HEK293 (cell line): ENCODE data around the gene SERINC1.

Experiments used
- CTCF ChIA-PET: fragments of 350-600 bp; formaldehyde crosslinking; extraction: SDS; loops from one replicate; lab custom pipeline; 2021; ENCODE audit warnings: antibody characterized with exemption; lab: Yijun Ruan, JAX
- POLR2A ChIA-PET: fragments of 300-600 bp; formaldehyde crosslinking; extraction: SDS; loops from one replicate; lab custom pipeline; 2020; ENCODE audit warnings: antibody characterized with exemption, inconsistent platforms; lab: Yijun Ruan, JAX
- H3K27ac ChIP-seq: fragments of 200-500 bp; sonication (Bioruptor generic); 2 replicates; pipeline ENCODE4 v1.5.1; 2014; ENCODE audit warnings: low read depth, low read length, control low read depth, inconsistent platforms; ENCODE audit errors: extremely low read depth
- H3K36me3 ChIP-seq, 2 experiments: fragments of 200-500 bp in 1 of 2; sonication (Bioruptor generic) in 1 of 2; 1 replicate in 1 of 2; 2 replicates in 1 of 2; pipeline ENCODE4 v1.5.1; 2014 to 2017; ENCODE audit warnings: inconsistent platforms in 2 of 2, low read length in 2 of 2; ENCODE audit not compliant: control insufficient read depth in 2 of 2, insufficient read depth in 1 of 2
- H3K4me1 ChIP-seq: fragments of 200-500 bp; sonication (Bioruptor generic); 2 replicates; pipeline ENCODE4 v1.5.1; 2014; ENCODE audit warnings: mild to moderate bottlenecking, low read length, inconsistent platforms; ENCODE audit not compliant: control insufficient read depth, insufficient read depth
- H3K4me3 ChIP-seq: 2 replicates; pipeline ENCODE4 v1.5.1; 2011; ENCODE audit warnings: low read depth, mild to moderate bottlenecking, control low read depth, low read length, moderate library complexity
- H3K9me3 ChIP-seq: fragments of 200-500 bp; sonication (Bioruptor generic); 2 replicates; pipeline ENCODE4 v1.5.1; 2014; ENCODE audit warnings: low read depth, low read length, inconsistent platforms; ENCODE audit not compliant: control insufficient read depth, insufficient read depth
- KLF10 ChIP-seq: fragments of 450-650 bp; IDR thresholded peaks from 2 replicates; pipeline ENCODE4 v1.5.1; 2018; ENCODE audit warnings: missing biosample characterization, mild to moderate bottlenecking, missing genetic modification characterization
- KLF7 ChIP-seq: fragments of 450-650 bp; formaldehyde crosslinking; IDR thresholded peaks from 2 replicates; pipeline ENCODE4 v1.5.1; 2016; ENCODE audit warnings: missing biosample characterization, missing genetic modification characterization, borderline replicate concordance
- SETDB1 ChIP-seq: IDR thresholded peaks from one replicate; pipeline ENCODE4 v1.6.1; 2017; ENCODE audit warnings: mild to moderate bottlenecking, low read length, moderate library complexity, mixed read lengths; ENCODE audit not compliant: insufficient read length
- ZNF10 ChIP-seq: fragments of 450-650 bp; formaldehyde crosslinking; IDR thresholded peaks from 2 replicates; pipeline ENCODE4 v1.5.1; 2017; ENCODE audit warnings: missing biosample characterization, missing genetic modification characterization
- ZNF274 ChIP-seq, 2 experiments: fragments of 200-500 bp in 1 of 2; fragments of 450-650 bp in 1 of 2; sonication (Bioruptor generic) in 1 of 2; formaldehyde crosslinking in 1 of 2; IDR thresholded peaks; 2 replicates each; pipeline versions ENCODE4 v1.5.1 to v1.6.1; 2014 to 2016; ENCODE audit warnings: borderline replicate concordance in 1 of 2, inconsistent platforms in 1 of 2, low read length in 1 of 2, missing biosample characterization in 1 of 2, missing genetic modification characterization in 1 of 2
- ZNF311 ChIP-seq: fragments of 450-650 bp; formaldehyde crosslinking; IDR thresholded peaks from 2 replicates; pipeline ENCODE4 v1.5.1; 2017; ENCODE audit warnings: missing biosample characterization, missing genetic modification characterization, borderline replicate concordance
- TF ChIP-seq, protein P1 (sequence below): fragments of 450-650 bp; formaldehyde crosslinking; IDR thresholded peaks from 2 replicates; pipeline ENCODE4 v1.5.1; 2016; ENCODE audit warnings: missing biosample characterization, missing genetic modification characterization
- TF ChIP-seq, protein P2 (sequence below): fragments of 450-650 bp; formaldehyde crosslinking; conservative IDR thresholded peaks from 2 replicates; pipeline ENCODE4 v1.5.1; 2016; ENCODE audit warnings: low read depth, missing biosample characterization, missing genetic modification characterization
- TF ChIP-seq, protein P3 (sequence below): fragments of 450-650 bp; formaldehyde crosslinking; conservative IDR thresholded peaks from 2 replicates; pipeline ENCODE4 v1.5.1; 2016; ENCODE audit warnings: low read depth, missing biosample characterization, missing genetic modification characterization
- TF ChIP-seq, protein P4 (sequence below): fragments of 450-650 bp; formaldehyde crosslinking; IDR thresholded peaks from 2 replicates; pipeline ENCODE4 v1.5.1; 2016; ENCODE audit warnings: missing biosample characterization, missing genetic modification characterization, borderline replicate concordance
- TF ChIP-seq, protein P5 (sequence below): fragments of 450-650 bp; formaldehyde crosslinking; IDR thresholded peaks from 2 replicates; pipeline ENCODE4 v1.5.1; 2017; ENCODE audit warnings: missing biosample characterization, mild to moderate bottlenecking, missing genetic modification characterization, moderate library complexity

The SERINC1 gene

DNA sequence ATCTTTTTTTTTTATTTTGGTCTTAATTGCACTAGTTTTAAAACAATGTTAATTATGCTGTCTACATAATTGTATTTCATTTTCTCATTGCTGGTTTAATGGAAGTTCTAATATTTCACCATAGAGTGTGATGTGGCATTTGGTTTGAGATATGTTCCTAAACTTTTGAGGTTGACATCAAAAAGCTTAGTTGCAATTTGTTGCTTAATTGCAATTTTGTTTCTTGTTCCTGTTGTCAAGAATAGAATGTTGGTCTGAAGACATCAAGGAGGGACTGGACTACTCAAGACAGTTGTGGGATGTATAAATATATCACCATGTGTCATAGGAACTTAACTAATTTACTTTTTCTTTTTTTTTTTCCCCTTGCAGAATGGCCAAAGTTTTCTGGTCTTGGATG, 59.6 kb downstream of the SERINC1 start:
- Histone ChIP-seq H3K36me3 (peaks cover 22 to 46% of the 10 kb centered on the region in 2 experiments), H3K27ac (no peak overlapping the region)
- CTCF ChIA-PET, result interaction anchor here (0.6 to 1.3 kb wide), 3 partner anchors 26 to 583 kb away, joined by 3 to 4 read pairs (median 3); no protein-coding TSS in a partner anchor

DNA sequence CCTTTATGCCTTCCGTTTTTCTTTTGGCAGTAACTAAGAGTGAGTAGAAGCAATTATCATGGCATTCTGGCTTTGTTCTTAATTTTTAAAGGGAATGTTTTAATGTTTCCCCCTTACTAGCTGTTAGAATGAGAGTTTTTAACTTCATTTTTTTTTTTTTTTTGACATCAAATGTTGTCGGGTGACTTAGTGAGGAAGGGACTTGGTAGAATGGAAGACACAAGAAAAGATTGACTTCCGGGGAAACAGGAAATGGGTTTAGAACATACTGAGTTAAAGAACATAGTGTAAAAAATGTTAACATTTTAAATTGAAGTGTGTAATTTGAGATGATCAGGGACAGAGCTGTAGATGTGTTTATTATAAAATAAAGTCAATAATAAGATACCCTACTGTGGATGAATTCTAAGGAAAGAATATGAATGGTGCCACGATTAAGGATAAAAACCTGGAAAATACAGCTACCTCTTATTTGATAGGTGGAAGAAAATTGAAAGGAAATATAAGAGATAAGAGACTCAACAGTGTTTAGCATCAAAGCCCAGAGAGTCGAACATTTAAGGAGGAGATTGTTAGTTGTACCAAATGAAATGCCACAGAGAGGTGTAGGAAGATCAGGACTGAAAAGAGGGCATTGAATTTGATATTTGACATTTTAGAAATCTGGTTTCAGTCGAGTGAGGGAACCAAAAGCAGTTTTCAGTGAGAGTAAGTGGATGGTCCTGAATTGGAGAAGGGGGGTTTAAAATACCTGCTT, 62.7 kb downstream of the SERINC1 start:
- POLR2A ChIA-PET, result interaction anchor here (0.7 to 2.2 kb wide), 2 partner anchors 10 to 62 kb away, joined by 3 to 6 read pairs; partner anchors contain the start of genes HSF2 and SERINC1
- H3K4me3 ChIP-seq, result no peak overlapping the region
- H3K36me3 ChIP-seq, result peaks cover 7 to 32% of the 10 kb centered on the region in 2 experiments; a peak in 2 of 3 replicates
- H3K27ac ChIP-seq, result no peak overlapping the region
- peaks cover 27% of the 10 kb centered on the region for H3K4me1 ChIP-seq
- H3K9me3 ChIP-seq, result no peaks in the 10 kb centered on the region
- CTCF ChIA-PET, result interaction anchor here (0.6 to 2.2 kb wide), 4 partner anchors 11 to 605 kb away, joined by 3 to 10 read pairs (median 3); no protein-coding TSS in a partner anchor
- no peak for TF ChIP-seq ZNF274 (IDR thresholded peaks at IDR 0.05; ENCODE audit: low read length)
- TF ChIP-seq ZNF274 (tag by site-specific recombination; IDR thresholded peaks at IDR 0.05; ENCODE audit: borderline replicate concordance), result no peak
- TF ChIP-seq KLF7 (tag by site-specific recombination), result no peak
- TF ChIP-seq, protein P1, sequence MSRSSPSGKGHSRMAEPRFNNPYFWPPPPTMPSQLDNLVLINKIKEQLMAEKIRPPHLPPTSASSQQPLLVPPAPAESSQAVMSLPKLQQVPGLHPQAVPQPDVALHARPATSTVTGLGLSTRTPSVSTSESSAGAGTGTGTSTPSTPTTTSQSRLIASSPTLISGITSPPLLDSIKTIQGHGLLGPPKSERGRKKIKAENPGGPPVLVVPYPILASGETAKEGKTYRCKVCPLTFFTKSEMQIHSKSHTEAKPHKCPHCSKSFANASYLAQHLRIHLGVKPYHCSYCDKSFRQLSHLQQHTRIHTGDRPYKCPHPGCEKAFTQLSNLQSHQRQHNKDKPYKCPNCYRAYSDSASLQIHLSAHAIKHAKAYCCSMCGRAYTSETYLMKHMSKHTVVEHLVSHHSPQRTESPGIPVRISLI (tag by site-specific recombination), result 0 out of 2 replicates have a peak, but pooled peaks have one; percentile 37
- TF ChIP-seq SETDB1, result no peak
- TF ChIP-seq, protein P2, sequence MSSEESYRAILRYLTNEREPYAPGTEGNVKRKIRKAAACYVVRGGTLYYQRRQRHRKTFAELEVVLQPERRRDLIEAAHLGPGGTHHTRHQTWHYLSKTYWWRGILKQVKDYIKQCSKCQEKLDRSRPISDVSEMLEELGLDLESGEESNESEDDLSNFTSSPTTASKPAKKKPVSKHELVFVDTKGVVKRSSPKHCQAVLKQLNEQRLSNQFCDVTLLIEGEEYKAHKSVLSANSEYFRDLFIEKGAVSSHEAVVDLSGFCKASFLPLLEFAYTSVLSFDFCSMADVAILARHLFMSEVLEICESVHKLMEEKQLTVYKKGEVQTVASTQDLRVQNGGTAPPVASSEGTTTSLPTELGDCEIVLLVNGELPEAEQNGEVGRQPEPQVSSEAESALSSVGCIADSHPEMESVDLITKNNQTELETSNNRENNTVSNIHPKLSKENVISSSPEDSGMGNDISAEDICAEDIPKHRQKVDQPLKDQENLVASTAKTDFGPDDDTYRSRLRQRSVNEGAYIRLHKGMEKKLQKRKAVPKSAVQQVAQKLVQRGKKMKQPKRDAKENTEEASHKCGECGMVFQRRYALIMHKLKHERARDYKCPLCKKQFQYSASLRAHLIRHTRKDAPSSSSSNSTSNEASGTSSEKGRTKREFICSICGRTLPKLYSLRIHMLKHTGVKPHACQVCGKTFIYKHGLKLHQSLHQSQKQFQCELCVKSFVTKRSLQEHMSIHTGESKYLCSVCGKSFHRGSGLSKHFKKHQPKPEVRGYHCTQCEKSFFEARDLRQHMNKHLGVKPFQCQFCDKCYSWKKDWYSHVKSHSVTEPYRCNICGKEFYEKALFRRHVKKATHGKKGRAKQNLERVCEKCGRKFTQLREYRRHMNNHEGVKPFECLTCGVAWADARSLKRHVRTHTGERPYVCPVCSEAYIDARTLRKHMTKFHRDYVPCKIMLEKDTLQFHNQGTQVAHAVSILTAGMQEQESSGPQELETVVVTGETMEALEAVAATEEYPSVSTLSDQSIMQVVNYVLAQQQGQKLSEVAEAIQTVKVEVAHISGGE (tag by site-specific recombination), result peak; percentile 51
- TF ChIP-seq, protein P3, sequence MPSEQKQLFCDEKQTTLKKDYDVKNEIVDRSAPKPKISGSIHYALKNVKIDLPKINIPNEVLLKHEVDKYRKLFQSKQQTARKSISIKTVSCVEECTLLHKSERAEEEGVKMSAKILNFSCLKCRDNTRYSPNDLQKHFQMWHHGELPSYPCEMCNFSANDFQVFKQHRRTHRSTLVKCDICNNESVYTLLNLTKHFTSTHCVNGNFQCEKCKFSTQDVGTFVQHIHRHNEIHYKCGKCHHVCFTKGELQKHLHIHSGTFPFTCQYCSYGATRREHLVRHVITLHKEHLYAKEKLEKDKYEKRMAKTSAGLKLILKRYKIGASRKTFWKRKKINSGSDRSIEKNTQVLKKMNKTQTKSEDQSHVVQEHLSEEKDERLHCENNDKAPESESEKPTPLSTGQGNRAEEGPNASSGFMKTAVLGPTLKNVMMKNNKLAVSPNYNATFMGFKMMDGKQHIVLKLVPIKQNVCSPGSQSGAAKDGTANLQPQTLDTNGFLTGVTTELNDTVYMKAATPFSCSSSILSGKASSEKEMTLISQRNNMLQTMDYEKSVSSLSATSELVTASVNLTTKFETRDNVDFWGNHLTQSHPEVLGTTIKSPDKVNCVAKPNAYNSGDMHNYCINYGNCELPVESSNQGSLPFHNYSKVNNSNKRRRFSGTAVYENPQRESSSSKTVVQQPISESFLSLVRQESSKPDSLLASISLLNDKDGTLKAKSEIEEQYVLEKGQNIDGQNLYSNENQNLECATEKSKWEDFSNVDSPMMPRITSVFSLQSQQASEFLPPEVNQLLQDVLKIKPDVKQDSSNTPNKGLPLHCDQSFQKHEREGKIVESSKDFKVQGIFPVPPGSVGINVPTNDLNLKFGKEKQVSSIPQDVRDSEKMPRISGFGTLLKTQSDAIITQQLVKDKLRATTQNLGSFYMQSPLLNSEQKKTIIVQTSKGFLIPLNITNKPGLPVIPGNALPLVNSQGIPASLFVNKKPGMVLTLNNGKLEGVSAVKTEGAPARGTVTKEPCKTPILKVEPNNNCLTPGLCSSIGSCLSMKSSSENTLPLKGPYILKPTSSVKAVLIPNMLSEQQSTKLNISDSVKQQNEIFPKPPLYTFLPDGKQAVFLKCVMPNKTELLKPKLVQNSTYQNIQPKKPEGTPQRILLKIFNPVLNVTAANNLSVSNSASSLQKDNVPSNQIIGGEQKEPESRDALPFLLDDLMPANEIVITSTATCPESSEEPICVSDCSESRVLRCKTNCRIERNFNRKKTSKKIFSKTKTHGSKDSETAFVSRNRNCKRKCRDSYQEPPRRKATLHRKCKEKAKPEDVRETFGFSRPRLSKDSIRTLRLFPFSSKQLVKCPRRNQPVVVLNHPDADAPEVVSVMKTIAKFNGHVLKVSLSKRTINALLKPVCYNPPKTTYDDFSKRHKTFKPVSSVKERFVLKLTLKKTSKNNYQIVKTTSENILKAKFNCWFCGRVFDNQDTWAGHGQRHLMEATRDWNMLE (tag by site-specific recombination), result peak; percentile 38
- TF ChIP-seq, all 188 proteins: peak for 3

More for the DNA sequence above, 59.6 kb downstream of the SERINC1 start:
- POLR2A ChIA-PET, result no interaction called here
- H3K4me1 ChIP-seq, result peaks cover 23% of the 10 kb centered on the region
- TF ChIP-seq ZNF311 (tag by site-specific recombination) (no peak), KLF10 (tag by site-specific recombination) (no peak), ZNF10 (no peak)
- TF ChIP-seq, protein P4, sequence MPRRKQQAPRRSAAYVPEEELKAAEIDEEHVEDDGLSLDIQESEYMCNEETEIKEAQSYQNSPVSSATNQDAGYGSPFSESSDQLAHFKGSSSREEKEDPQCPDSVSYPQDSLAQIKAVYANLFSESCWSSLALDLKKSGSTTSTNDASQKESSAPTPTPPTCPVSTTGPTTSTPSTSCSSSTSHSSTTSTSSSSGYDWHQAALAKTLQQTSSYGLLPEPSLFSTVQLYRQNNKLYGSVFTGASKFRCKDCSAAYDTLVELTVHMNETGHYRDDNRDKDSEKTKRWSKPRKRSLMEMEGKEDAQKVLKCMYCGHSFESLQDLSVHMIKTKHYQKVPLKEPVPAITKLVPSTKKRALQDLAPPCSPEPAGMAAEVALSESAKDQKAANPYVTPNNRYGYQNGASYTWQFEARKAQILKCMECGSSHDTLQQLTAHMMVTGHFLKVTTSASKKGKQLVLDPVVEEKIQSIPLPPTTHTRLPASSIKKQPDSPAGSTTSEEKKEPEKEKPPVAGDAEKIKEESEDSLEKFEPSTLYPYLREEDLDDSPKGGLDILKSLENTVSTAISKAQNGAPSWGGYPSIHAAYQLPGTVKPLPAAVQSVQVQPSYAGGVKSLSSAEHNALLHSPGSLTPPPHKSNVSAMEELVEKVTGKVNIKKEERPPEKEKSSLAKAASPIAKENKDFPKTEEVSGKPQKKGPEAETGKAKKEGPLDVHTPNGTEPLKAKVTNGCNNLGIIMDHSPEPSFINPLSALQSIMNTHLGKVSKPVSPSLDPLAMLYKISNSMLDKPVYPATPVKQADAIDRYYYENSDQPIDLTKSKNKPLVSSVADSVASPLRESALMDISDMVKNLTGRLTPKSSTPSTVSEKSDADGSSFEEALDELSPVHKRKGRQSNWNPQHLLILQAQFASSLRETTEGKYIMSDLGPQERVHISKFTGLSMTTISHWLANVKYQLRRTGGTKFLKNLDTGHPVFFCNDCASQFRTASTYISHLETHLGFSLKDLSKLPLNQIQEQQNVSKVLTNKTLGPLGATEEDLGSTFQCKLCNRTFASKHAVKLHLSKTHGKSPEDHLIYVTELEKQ (tag by site-specific recombination), result no peak
- TF ChIP-seq, protein P5, sequence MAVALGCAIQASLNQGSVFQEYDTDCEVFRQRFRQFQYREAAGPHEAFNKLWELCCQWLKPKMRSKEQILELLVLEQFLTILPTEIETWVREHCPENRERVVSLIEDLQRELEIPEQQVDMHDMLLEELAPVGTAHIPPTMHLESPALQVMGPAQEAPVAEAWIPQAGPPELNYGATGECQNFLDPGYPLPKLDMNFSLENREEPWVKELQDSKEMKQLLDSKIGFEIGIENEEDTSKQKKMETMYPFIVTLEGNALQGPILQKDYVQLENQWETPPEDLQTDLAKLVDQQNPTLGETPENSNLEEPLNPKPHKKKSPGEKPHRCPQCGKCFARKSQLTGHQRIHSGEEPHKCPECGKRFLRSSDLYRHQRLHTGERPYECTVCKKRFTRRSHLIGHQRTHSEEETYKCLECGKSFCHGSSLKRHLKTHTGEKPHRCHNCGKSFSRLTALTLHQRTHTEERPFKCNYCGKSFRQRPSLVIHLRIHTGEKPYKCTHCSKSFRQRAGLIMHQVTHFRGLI (tag by site-specific recombination), result no peak
- H3K9me3 ChIP-seq, result no peaks in the 10 kb centered on the region
- H3K4me3 ChIP-seq, result no peak overlapping the region
